ENCODE results near the gene FOXB1.

FOXB1 gene

DNA sequence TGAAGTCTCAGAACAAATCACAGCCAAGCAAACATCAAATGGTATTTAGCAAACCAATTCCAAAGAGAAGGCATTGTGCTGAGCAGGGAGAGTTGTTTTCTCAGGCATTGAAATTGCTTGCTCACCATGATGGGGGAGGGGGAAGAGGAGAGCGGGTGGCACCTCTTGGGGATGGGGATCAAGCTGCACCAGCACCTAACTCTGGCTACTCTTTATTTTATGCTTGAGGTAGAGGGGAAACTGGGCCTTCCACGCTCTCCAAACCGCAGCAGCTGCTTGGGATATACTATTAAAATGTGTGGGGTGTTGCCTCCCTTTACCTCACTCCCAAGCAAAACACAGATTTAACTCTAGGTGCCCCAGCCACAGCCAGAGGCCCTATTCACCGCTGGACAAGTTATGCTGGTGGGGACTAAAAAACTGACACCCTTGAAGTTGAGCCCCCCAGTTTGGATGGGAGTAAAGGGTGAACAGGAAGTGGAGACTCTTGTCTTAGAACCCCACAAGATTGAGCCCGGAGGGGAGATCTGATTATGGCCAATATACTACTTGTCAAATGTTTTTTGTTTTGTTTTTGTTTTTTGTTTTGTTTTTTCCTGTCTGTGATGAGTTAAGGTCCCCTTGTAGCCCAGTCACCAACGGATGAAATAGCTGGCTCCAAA is 5.0 kb upstream of the FOXB1 start:
- DNase-seq (ENCODE audit: low read depth in 1 of 2, low spot score in 1 of 2), result no peak

- no peak for DNase-seq (ENCODE audit: low read depth in 1 of 2, low spot score in 1 of 2)
These were observed 4.4 kb upstream of the FOXB1 start for GRCh38 chr15:59999612-60000112.

- no peak for DNase-seq (ENCODE audit: low read depth in 1 of 2, low spot score in 1 of 2)
These were observed 3.8 kb upstream of the FOXB1 start for GRCh38 chr15:60000113-60000823.

GRCh38 chr15:60000824-60001609 is 3.1 kb upstream of the FOXB1 start:
- DNase-seq (ENCODE audit: low read depth in 1 of 2, low spot score in 1 of 2), result no peak

GRCh38 chr15:60001610-60002527 is 2.2 kb upstream of the FOXB1 start:
- no peak for DNase-seq (ENCODE audit: low read depth in 1 of 2, low spot score in 1 of 2)

- no peak for DNase-seq (ENCODE audit: low read depth in 1 of 2, low spot score in 1 of 2)
These were observed 1.4 kb upstream of the FOXB1 start for GRCh38 chr15:60002528-60003218.

GRCh38 chr15:60003243-60004008 is 685 bp upstream of the FOXB1 start:
- no peak for DNase-seq (ENCODE audit: low read depth in 1 of 2, low spot score in 1 of 2)

GRCh38 chr15:60004846-60005351 is 788 bp downstream of the FOXB1 start:
- DNase-seq (ENCODE audit: low read depth in 1 of 2, low spot score in 1 of 2), result no peak

GRCh38 chr15:60005352-60006202 is 1.5 kb downstream of the FOXB1 start:
- DNase-seq (ENCODE audit: low read depth in 1 of 2, low spot score in 1 of 2), result no peak

DNA sequence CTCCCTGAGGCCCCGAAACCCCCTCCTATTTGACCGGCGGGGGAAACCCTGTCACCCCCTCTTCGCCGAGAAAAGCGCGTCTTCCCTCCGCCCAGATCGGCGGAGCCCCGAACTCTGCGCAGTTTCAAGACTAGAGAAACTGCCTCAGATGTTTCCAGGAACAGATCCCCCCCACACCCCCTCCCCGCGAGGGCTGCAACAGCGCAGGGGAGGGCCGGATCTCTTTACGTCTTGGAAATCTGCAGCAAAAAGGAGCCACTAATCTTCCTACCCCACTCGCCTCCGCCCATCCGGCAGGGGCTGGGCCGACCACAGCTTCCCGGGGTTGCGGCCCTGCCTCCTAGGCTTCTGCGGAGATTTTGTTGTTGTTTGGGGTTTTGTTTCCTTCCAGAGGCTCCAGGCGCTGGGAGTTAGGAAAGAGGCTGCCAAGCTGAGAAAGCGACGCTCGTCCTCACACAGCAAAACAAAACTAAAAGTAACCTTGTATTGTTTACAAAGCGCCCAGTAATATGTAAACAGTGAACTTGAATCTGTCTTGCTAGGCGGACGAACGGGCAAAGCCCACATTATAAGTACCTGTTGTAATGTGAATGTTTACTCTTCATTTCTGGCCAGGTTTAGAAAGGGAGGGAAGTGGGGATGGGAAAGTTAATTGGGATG is 2.2 kb downstream of the FOXB1 start:
- peak in 1 of 2 donors; percentile 43 for DNase-seq (ENCODE audit: low read depth in 1 of 2, low spot score in 1 of 2)

- no peak for DNase-seq (ENCODE audit: low read depth in 1 of 2, low spot score in 1 of 2)
These were observed 2.8 kb downstream of the FOXB1 start for GRCh38 chr15:60006873-60007272.

- DNase-seq (ENCODE audit: low read depth in 1 of 2, low spot score in 1 of 2), result no peak
These were observed 5.2 kb downstream of the FOXB1 start for GRCh38 chr15:60009124-60009960.

DNA sequence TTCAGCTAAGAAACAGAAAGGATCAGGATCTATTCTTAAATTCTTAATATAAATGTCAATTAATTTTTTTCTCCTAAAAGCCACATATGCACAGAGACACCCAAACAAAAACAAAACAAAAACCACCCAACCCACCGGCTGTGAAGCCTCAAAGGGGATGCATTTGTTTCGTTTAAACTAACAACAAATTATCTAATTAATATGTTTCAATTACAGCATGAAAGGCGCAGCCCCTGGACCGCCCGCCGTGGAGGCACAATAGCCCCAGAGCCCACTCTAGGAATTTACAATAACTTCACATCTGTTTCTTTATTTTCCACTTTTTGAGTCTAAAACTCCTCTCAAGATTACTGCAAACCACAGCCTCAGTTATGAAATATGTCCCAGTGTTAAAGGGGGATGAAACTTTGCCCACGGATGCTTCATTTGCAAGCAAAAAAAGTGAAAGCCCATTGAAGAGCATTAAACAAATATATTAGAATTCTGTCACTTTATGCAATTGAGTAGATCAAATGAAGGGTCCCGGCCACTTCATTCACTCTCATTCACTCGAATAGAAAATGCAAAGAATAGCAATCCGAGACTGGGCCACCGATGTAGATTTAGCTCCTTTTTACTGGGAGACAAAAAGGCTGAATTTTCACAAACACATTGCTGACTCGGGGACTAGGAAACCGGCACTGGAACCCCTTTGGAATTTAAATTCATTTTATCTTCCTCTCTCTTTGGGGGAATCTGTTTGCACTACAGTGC is 6.0 kb downstream of the FOXB1 start:
- DNase-seq (ENCODE audit: low read depth in 1 of 2, low spot score in 1 of 2), result no peak

DNA sequence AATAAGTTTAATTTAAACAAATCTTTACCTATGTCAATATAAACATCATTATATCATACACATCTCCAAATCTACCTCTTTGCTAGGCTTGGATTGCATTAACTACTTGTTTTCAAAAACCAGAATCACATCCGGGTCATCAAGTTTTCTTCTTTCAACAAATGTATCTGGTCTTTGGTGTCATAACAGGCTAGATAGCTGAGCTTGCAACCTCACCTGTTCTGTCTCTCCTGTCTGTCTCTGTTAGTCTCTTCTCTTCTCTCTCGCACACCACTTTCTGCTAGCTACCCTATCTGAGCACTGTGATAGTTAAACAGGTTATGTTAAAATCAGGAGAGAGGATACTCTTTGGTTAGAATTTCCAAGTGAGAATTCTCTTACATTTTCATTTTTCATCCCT is 6.7 kb downstream of the FOXB1 start:
- DNase-seq (ENCODE audit: low read depth in 1 of 2, low spot score in 1 of 2), result no peak

GRCh38 chr15:60012695-60013094 is 8.6 kb downstream of the FOXB1 start:
- no peak for DNase-seq (ENCODE audit: low read depth in 1 of 2, low spot score in 1 of 2)

Data from activated CD4-positive, alpha-beta T cell treated with anti-CD3 and anti-CD28 coated beads, Interleukin-2, amount 50 U/mL, for 24 hours (primary cell).